Keratinocyte (primary cell): ENCODE results near the gene UBASH3B.

Experiments used
- EZH2 ChIP-seq: IDR thresholded peaks from one replicate; pipeline ENCODE4 v1.6.1; 2012; ENCODE audit warnings: inconsistent platforms, mild to moderate bottlenecking, low read length, moderate library complexity
- TF ChIP-seq, protein P1 (sequence below), 3 experiments: IDR thresholded peaks in 1 of 3; conservative IDR thresholded peaks in 1 of 3; optimal IDR thresholded peaks in 1 of 3; 2 replicates in 2 of 3; 3 replicates in 1 of 3; pipeline versions ENCODE3 to v1.5.1; 2011; ENCODE audit warnings: low read length in 3 of 3, mild to moderate bottlenecking in 3 of 3, moderate library complexity in 2 of 3, control low read depth in 1 of 3, inconsistent platforms in 1 of 3; ENCODE audit not compliant: insufficient read depth in 2 of 3; ENCODE audit errors: extremely low read depth in 1 of 3

- TF ChIP-seq, protein P1, sequence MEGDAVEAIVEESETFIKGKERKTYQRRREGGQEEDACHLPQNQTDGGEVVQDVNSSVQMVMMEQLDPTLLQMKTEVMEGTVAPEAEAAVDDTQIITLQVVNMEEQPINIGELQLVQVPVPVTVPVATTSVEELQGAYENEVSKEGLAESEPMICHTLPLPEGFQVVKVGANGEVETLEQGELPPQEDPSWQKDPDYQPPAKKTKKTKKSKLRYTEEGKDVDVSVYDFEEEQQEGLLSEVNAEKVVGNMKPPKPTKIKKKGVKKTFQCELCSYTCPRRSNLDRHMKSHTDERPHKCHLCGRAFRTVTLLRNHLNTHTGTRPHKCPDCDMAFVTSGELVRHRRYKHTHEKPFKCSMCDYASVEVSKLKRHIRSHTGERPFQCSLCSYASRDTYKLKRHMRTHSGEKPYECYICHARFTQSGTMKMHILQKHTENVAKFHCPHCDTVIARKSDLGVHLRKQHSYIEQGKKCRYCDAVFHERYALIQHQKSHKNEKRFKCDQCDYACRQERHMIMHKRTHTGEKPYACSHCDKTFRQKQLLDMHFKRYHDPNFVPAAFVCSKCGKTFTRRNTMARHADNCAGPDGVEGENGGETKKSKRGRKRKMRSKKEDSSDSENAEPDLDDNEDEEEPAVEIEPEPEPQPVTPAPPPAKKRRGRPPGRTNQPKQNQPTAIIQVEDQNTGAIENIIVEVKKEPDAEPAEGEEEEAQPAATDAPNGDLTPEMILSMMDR (optimal IDR thresholded peaks at IDR 0.05 in 1 of 3, IDR thresholded peaks at IDR 0.05 in 1 of 3, conservative IDR thresholded peaks at IDR 0.05 in 1 of 3; ENCODE audit: extremely low read depth in 1 of 3, insufficient read depth in 2 of 3, low read length in 3 of 3): no peak
- TF ChIP-seq EZH2: no peak
Measured at GRCh38 chr11:122729139-122729538, 73.6 kb downstream of the UBASH3B start.
